ENCODE data around the gene COL1A1. TPM values are rescaled to one million over a fixed set of nuclear protein-coding genes. Genes with fewer than 3 reads are reported as not detected.
A peak's percentile ranks its signal among the peaks of the same experiment; 100 is the strongest.

The COL1A1 gene
- total and polyA plus RNA-seq, 2 donors from 2014 or later, result 9.2 to 142 TPM

DNA sequence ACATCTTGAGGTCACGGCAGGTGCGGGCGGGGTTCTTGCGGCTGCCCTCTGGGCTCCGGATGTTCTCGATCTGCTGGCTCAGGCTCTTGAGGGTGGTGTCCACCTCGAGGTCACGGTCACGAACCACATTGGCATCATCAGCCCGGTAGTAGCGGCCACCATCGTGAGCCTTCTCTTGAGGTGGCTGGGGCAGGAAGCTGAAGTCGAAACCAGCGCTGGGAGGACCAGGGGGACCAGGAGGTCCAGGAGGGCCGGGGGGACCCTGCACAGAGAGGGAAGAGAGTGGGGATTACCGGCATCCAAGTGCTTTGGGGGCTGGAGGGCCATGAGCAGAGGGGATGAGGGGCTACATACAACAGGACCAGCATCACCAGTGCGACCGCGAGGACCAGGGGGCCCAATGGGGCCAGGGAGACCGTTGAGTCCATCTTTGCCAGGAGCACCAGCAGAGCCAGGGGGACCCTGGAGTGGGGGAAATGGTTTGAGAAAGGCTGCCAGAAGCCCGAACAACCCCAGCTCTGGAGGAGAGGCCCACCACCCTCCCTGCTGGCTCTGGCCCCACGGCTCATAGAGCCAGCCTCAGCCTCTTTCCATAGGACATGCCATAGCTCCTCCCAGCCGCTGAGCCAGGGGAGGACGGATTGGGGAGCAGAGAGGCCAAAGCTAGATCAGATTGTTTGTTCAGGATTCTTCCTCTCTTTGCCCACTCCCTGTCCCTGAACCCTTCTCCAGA is 14.6 kb downstream of the COL1A1 start:
- H3K9me3 ChIP-seq (ENCODE audit: control insufficient read depth in 2 of 3, insufficient read depth in 1 of 3, low read length in 3 of 3), result no peaks in the 10 kb centered on the region
- intact Hi-C loops (cut with DNase I), result no loop called here
- DNase-seq (peak in 1 of 5 donors; percentile 51), FAIRE-seq (no peak)
- H3K27ac ChIP-seq (ENCODE audit: low read depth in 2 of 2, low read length in 2 of 2), result no peak overlapping the region
- no peak overlapping the region for H3K9ac ChIP-seq (ENCODE audit: low read length in 3 of 3)
- no peaks in the 10 kb centered on the region for H3K27me3 ChIP-seq (ENCODE audit: control insufficient read depth, insufficient read depth, low read length)
- H3K4me3 ChIP-seq (ENCODE audit: low read length in 3 of 3), result no peak overlapping the region
- H3K36me3 ChIP-seq (ENCODE audit: control insufficient read depth in 2 of 3, insufficient read depth in 3 of 3, low read length in 3 of 3), result no peaks in the 10 kb centered on the region
- TF ChIP-seq CTCF (IDR thresholded peaks at IDR 0.05; ENCODE audit: borderline replicate concordance, extremely low read depth, insufficient read depth), result no peak
- H3K4me1 ChIP-seq (ENCODE audit: control insufficient read depth in 2 of 3, insufficient read depth in 2 of 3, low read depth in 1 of 3, low read length in 3 of 3), result no peaks in the 10 kb centered on the region

- Histone ChIP-seq H3K4me1 (ENCODE audit: control insufficient read depth in 2 of 3, insufficient read depth in 2 of 3, low read depth in 1 of 3, low read length in 3 of 3) (no peaks in the 10 kb centered on the region), H3K36me3 (ENCODE audit: control insufficient read depth in 2 of 3, insufficient read depth in 3 of 3, low read length in 3 of 3) (no peaks in the 10 kb centered on the region), H3K4me3 (ENCODE audit: low read length in 3 of 3) (no peak overlapping the region), H3K27me3 (ENCODE audit: control insufficient read depth, insufficient read depth, low read length) (no peaks in the 10 kb centered on the region), H3K27ac (ENCODE audit: low read depth in 2 of 2, low read length in 2 of 2) (no peak overlapping the region), H3K9me3 (ENCODE audit: control insufficient read depth in 2 of 3, insufficient read depth in 1 of 3, low read length in 3 of 3) (no peaks in the 10 kb centered on the region), H3K9ac (ENCODE audit: low read length in 3 of 3) (no peak overlapping the region)
- FAIRE-seq, result no peak
- DNase-seq, result peak in 1 of 5 donors; percentile 73
- TF ChIP-seq CTCF (IDR thresholded peaks at IDR 0.05; ENCODE audit: borderline replicate concordance, extremely low read depth, insufficient read depth), result no peak
- intact Hi-C loops (cut with DNase I), result no loop called here
These were observed 15.6 kb downstream of the COL1A1 start for GRCh38 chr17:50185631-50186471.

DNA sequence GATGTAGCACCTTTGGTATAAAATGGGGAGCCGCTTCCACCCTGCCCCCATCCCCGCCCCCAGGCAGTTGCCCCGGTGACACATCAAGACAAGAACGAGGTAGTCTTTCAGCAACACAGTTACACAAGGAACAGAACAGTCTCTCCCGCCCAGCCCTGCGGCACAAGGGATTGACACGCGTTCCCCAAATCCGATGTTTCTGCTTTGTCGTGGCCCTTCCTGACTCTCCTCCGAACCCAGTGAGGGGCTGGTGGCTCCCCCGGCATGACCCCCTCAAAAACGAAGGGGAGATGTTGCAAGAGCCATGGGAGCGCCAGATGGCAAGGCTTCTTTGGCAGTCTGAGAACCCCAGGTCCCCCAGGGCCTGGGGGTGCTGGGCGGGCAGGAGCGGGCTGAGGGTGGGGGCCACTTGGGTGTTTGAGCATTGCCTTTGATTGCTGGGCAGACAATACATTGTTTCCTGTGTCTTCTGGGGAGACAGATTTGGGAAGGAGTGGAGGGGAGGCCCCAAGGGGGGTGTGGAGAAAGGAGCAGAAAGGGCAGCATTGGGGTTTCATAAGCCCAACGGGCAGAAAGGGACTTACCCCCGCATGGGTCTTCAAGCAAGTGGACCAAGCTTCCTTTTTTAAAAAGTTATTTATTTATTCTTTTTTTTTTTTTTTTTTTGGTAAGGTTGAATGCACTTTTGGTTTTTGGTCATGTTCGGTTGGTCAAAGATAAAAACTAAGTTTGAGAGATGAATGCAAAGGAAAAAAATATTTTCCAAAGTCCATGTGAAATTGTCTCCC is 16.6 kb downstream of the COL1A1 start:
- no peaks in the 10 kb centered on the region for H3K4me1 ChIP-seq (ENCODE audit: control insufficient read depth in 2 of 3, insufficient read depth in 2 of 3, low read depth in 1 of 3, low read length in 3 of 3)
- H3K4me3 ChIP-seq (ENCODE audit: low read length in 3 of 3), result no peak overlapping the region
- no peak overlapping the region for H3K9ac ChIP-seq (ENCODE audit: low read length in 3 of 3)
- no peak for FAIRE-seq
- H3K36me3 ChIP-seq (ENCODE audit: control insufficient read depth in 2 of 3, insufficient read depth in 3 of 3, low read length in 3 of 3), result no peaks in the 10 kb centered on the region
- TF ChIP-seq CTCF (IDR thresholded peaks at IDR 0.05; ENCODE audit: borderline replicate concordance, extremely low read depth, insufficient read depth), result no peak
- no peak overlapping the region for H3K27ac ChIP-seq (ENCODE audit: low read depth in 2 of 2, low read length in 2 of 2)
- intact Hi-C loops (cut with DNase I), result no loop called here
- H3K9me3 ChIP-seq (ENCODE audit: control insufficient read depth in 2 of 3, insufficient read depth in 1 of 3, low read length in 3 of 3), result no peaks in the 10 kb centered on the region
- no peak for DNase-seq
- H3K27me3 ChIP-seq (ENCODE audit: control insufficient read depth, insufficient read depth, low read length), result no peaks in the 10 kb centered on the region
